WTC11 (cell line): Measurements from ENCODE around the gene HCRTR1.

Experiments
- NR3C1 ChIP-seq: sonication (generic); formaldehyde crosslinking; conservative IDR thresholded peaks from 2 replicates; pipeline ENCODE4 v1.8.1; 2023; ENCODE audit warnings: low read depth, mild to moderate bottlenecking, missing genetic modification reagents
- ZBTB21 ChIP-seq: sonication (generic); formaldehyde crosslinking; IDR thresholded peaks from 2 replicates; pipeline ENCODE4 v1.8.1; 2023; ENCODE audit warnings: mild to moderate bottlenecking, missing genetic modification reagents, borderline replicate concordance
- ZNF232 ChIP-seq: sonication (generic); formaldehyde crosslinking; IDR thresholded peaks from 2 replicates; pipeline ENCODE4 v1.8.0; 2022; ENCODE audit warnings: mild to moderate bottlenecking, missing genetic modification reagents
- TF ChIP-seq, protein P1 (sequence below): sonication (generic); formaldehyde crosslinking; IDR thresholded peaks from 2 replicates; pipeline ENCODE4 v1.8.1; 2023; ENCODE audit warnings: mild to moderate bottlenecking, missing genetic modification reagents, moderate library complexity
- TF ChIP-seq, protein P2 (sequence below): fragments of 200-600 bp; IDR thresholded peaks from 2 replicates; pipeline ENCODE4 v1.8.0; 2022; ENCODE audit warnings: antibody characterized with exemption
- TF ChIP-seq, protein P3 (sequence below): sonication (generic); formaldehyde crosslinking; IDR thresholded peaks from 2 replicates; pipeline ENCODE4 v1.8.0; 2022; ENCODE audit warnings: mild to moderate bottlenecking, missing genetic modification reagents
- TF ChIP-seq, protein P4 (sequence below): sonication (generic); formaldehyde crosslinking; IDR thresholded peaks from 2 replicates; pipeline ENCODE4 v1.8.1; 2023; ENCODE audit warnings: mild to moderate bottlenecking, missing genetic modification reagents, moderate library complexity

DNA sequence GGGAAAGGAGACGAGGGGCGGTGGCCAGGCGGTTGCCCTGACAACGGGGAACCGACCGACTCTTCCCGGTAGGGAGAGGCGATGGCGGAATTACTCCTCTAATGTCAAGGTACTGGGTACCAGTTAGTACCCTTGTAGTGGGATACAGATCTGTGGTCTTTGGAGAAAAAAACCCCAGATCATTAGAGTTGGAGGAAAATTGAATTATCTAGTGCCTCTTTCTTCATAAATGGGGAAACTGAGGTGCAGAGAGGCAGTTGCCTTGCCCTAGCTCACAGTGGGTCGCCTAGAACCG lies 27.7 kb downstream of the HCRTR1 start:
- TF ChIP-seq ZNF232 (no peak), NR3C1 (CRISPR knock-in tag) (no peak), ZBTB21 (CRISPR knock-in tag) (no peak)
- TF ChIP-seq, protein P1, sequence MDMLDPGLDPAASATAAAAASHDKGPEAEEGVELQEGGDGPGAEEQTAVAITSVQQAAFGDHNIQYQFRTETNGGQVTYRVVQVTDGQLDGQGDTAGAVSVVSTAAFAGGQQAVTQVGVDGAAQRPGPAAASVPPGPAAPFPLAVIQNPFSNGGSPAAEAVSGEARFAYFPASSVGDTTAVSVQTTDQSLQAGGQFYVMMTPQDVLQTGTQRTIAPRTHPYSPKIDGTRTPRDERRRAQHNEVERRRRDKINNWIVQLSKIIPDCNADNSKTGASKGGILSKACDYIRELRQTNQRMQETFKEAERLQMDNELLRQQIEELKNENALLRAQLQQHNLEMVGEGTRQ (CRISPR knock-in tag), result no peak
- TF ChIP-seq, protein P2, sequence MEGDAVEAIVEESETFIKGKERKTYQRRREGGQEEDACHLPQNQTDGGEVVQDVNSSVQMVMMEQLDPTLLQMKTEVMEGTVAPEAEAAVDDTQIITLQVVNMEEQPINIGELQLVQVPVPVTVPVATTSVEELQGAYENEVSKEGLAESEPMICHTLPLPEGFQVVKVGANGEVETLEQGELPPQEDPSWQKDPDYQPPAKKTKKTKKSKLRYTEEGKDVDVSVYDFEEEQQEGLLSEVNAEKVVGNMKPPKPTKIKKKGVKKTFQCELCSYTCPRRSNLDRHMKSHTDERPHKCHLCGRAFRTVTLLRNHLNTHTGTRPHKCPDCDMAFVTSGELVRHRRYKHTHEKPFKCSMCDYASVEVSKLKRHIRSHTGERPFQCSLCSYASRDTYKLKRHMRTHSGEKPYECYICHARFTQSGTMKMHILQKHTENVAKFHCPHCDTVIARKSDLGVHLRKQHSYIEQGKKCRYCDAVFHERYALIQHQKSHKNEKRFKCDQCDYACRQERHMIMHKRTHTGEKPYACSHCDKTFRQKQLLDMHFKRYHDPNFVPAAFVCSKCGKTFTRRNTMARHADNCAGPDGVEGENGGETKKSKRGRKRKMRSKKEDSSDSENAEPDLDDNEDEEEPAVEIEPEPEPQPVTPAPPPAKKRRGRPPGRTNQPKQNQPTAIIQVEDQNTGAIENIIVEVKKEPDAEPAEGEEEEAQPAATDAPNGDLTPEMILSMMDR, result no peak
- TF ChIP-seq, protein P3, sequence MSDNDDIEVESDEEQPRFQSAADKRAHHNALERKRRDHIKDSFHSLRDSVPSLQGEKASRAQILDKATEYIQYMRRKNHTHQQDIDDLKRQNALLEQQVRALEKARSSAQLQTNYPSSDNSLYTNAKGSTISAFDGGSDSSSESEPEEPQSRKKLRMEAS, result no peak
- TF ChIP-seq, protein P4, sequence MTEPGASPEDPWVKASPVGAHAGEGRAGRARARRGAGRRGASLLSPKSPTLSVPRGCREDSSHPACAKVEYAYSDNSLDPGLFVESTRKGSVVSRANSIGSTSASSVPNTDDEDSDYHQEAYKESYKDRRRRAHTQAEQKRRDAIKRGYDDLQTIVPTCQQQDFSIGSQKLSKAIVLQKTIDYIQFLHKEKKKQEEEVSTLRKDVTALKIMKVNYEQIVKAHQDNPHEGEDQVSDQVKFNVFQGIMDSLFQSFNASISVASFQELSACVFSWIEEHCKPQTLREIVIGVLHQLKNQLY (CRISPR knock-in tag), result no peak
